ENCODE measurements around the gene NECTIN4.

The NECTIN4 gene

GRCh38 chr1:161111527-161111926, 22.2 kb upstream of the NECTIN4 start:
- no peak for DNase-seq (ENCODE audit: low read depth)

GRCh38 chr1:161111117-161111516, 21.8 kb upstream of the NECTIN4 start:
- DNase-seq (ENCODE audit: low read depth): no peak

DNA sequence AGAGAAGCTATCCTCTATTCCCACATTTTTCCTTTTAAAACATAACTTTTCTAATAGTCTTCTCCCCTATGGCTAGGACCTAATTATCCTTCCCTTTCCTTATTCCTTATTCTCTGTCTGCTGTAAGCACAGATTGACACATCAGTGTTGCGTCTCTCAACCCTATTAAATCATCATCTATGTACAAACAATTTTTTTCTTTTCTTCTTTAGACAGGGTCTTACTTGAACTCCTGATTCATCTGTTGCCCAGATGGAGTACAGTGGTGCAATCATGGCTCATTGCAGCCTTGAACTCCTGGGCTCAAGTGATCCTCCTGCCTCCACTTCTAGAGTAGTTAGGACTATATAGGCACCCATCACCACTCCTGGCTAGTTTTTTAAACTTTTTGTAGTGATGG, 17.1 kb upstream of the NECTIN4 start:
- DNase-seq (ENCODE audit: low read depth): no peak

- no peak for DNase-seq (ENCODE audit: low read depth)
These were observed 11.2 kb upstream of the NECTIN4 start for GRCh38 chr1:161100556-161100955.

DNA sequence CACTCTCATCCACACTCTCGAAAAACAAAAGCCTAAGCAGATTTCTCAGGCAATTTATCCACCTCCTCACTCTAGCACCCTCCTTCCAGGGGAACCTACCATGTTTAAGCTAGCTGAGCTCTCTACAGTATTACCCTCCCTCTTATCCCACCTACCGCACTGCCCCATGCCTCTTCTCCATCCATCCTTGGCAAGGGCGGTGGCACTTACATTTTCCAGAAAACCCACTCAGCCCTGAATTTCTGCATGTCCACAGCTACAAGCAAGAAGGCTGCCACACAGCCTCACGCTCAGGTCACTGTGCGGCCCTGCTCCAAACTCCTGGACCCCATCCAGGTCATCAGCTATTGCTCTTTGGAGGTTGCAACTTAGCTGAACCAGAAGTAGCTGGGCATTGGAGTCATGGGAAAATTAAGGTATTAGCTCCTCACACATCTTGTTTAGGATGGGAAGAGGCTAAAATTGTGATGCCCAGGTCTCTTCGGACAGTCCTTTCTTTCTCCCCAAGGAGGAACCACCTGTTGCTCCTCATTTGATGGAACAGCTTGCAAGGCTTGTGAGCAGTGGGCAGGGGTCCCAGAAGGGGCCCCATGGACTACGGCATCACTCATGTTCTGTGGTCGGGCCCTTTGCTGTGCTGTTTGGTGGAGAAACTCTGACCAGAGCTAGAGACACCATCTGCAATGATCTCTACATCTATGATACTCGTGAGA, 9.9 kb upstream of the NECTIN4 start:
- no peak for DNase-seq (ENCODE audit: low read depth)

GRCh38 chr1:161098210-161099068, 9.1 kb upstream of the NECTIN4 start, which contains the start of gene KLHDC9:
TSS of gene KLHDC9 (plus strand) at chr1:161098361. CDS start at chr1:161098536, 175 bp downstream.
- DNase-seq (ENCODE audit: low read depth): peak; percentile 76

DNA sequence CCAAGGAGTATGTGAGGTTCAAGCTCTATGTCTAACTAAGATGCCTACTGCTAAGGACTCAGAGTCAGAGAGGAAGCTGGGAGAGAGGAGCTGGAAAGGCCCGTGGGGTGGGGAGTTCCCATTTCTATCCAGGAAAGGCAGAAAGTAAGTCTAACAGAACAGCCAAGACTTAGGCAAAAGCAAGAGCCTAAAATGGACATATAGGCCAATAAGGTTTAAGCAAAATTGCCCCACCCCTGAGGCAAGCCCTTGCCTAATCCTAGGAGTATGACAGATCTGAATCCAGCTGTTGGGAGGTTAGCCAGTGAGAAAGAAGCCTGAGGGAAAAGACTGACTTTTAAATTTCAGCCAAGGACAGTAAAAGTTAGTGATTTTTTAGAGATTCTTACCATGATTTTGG, 7.2 kb upstream of the NECTIN4 start:
- DNase-seq (ENCODE audit: low read depth): peak; percentile 57

DNA sequence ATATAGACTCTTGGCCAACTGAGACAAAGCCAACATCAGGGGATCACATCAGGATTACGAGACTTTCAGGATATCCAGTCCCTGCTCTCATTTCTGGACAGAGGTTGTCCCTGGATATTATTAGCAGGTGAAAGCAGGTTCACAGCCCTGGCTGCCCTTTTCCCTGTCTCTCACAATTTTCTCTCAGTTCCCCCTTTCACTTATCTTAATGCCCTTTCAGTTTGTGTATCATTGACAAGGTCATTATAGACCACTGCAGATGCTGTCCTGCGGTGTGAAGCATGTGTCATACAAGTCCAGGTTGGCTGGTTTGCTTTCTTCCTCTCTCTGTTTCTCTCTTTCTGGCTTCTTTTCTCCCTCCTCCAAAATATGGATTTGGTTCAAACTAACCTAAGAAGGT, 6.7 kb upstream of the NECTIN4 start:
- no peak for DNase-seq (ENCODE audit: low read depth)

- no peak for DNase-seq (ENCODE audit: low read depth)
These were observed 5.9 kb upstream of the NECTIN4 start for GRCh38 chr1:161095230-161095629.

DNA sequence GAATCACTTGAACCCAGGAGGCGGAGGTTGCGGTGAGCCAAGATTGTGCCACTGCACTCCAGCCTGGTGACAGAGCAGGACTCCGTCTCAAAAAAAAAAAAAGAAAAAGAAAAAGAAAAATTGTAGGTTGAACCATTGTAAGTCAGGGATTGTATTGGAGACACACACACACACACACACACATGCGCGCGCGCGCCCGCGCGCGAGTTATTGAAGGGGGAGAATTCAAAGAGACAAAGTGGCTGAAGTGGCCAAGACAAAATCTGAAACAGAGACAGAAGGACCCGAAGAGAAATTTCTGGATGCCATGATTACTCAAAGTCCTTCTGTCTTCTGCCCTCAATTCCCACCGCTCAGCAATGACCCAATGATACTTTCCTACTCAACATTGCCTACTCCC, 5.1 kb upstream of the NECTIN4 start:
- no peak for DNase-seq (ENCODE audit: low read depth)

DNA sequence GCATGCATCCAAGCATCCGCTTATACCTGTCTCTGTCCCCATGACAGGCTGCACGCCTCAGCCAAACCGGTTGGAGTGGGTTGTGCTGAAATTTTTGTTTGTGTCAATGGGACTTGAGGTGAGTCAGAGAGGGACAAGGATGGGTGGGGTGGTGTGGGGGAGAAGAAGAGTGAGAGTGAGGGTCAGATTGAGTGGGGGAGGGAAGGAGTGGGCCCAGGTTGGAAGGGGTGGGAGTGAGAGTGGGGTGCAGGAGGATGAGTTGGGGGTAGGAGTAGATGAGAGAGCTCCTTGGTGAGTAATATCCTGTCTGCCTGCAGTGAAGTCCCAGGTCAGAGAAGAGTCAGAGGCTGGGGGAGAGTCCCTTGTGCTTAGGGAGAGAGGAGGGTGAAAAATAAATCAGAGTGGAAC, 3.3 kb upstream of the NECTIN4 start:
- peak; percentile 66 for DNase-seq (ENCODE audit: low read depth)

DNA sequence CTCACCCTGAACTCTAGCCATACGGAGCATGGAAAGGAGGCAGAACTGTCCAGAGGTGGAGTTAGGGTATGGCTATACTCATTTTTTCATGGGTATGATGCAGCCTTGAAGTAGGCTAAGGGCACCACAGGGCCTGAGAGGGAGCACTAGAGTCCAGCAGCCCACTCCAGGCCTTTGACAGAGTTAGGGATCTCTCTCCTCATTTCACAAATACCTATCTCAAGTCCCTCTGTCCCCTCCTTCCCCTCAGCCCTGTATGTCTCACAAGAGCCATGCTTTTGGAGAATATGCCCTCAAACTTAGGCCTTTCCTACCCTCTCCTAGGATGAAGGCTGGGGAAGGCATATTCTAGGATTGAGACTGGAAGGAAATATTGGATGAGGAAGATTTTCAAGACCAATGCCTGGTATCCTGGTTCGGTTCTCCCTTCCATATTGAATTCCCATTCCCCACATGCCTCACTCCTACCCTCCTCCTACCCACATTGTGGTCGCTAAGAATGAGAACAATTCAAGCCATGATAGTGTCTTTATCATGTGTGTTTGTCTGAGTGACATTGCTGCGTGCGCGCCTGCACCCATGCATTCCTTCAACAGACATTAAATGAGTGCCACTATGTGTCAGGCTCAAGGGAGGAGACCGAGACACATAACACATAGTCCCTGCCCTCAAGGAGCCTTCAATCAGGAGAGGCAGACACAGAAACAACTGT, 2.6 kb upstream of the NECTIN4 start:
- no peak for DNase-seq (ENCODE audit: low read depth)

GRCh38 chr1:161091093-161091492, 1.7 kb upstream of the NECTIN4 start:
- no peak for DNase-seq (ENCODE audit: low read depth)

- no peak for DNase-seq (ENCODE audit: low read depth)
These were observed 1.3 kb upstream of the NECTIN4 start for GRCh38 chr1:161090617-161091016.

GRCh38 chr1:161089938-161090337, 580 bp upstream of the NECTIN4 start:
- no peak for DNase-seq (ENCODE audit: low read depth)

- peak; percentile 70 for DNase-seq (ENCODE audit: low read depth)
These were observed 709 bp downstream of the NECTIN4 start for GRCh38 chr1:161088587-161089110.

DNA sequence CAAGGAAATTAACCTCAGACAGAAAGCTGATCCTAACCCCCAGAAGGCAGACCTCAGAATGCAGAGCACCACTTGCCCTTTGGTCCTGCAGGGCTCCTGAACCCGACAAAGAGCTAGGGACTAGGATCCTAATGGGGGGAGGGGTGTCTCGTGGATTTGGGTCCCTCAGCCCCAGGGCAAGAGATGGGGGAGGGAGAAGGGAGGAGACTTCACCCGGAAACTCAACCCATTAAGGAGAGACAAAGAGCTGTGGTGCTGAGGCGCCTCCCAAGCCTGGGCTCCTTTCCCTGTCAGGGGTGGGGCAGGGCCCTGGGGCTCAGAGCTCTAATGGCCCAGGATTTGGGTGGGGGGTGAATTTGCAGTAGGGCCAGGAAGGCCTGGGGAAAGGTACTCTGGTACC, 2.9 kb downstream of the NECTIN4 start:
- no peak for DNase-seq (ENCODE audit: low read depth)

DNA sequence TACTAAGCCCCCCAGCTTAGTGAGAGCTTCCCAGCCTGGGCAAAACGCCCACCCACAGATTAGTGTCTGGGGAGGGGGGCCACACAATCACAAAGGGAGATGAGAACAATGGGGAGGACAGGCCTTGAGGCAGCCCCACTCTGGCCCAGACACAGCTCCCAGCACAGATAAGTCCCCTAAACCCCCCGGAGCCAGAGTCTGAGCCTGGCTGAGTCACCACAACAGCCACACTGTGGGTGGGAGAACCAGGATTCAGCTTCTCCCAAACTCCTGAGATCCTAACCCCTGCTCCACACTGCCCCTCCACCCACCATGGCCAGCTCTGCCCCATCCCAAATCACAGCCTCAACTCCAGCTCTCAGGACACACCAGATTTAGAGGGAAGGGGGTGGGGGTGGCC, 4.2 kb downstream of the NECTIN4 start:
- DNase-seq (ENCODE audit: low read depth): peak; percentile 47

- no peak for DNase-seq (ENCODE audit: low read depth)
These were observed 4.8 kb downstream of the NECTIN4 start for GRCh38 chr1:161084597-161084988.

GRCh38 chr1:161083748-161084596, 5.4 kb downstream of the NECTIN4 start:
- DNase-seq (ENCODE audit: low read depth): peak; percentile 49

DNA sequence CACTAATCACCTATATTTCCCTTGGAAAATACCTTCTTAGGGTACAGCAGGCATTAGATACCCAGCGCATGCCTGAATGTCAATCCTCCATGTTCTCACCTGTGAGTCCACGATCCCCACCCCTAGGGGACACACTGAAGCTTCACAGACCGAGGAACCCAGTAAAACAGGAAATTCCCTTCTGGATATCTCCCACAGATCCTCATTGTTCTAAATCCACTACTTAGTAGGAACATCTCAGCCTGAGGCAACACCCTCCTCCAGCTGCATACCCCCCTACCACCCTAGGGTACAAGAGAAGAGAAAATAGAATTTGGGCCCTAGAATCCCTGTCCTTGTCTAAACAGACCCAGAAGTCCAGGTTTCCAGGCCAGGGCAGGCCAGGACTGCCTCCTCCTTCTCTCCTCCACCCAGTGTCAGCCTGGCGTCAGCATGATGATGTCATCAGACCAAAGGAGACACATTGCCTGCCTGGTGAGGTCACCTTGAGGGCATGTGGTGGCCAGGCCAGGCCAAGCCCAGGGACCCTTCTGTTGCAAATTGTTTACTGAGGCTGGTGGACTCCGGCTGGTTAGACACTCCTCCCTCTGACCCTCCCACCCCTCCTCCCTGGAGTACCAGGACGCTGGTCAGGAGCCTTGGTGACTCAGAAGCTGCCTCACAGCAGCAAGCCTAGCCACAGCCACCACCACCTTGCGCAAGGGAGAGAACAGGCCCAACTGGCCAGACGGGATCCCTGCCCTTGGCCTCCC, 6.2 kb downstream of the NECTIN4 start:
- DNase-seq (ENCODE audit: low read depth): peak; percentile 97

All from iris pigment epithelial cell (primary cell).